Spleen (tissue), 7 donors: Measurements from ENCODE around the gene ICAM1.

Source experiments
- CTCF ChIP-seq, 11 experiments: fragments of 200-600 bp in 7 of 11; fragments of 450-650 bp in 4 of 11; sonication (generic) in 4 of 11; IDR thresholded peaks in 8 of 11; conservative IDR thresholded peaks in 3 of 11; 1 replicate in 7 of 11; 2 replicates in 4 of 11; pipeline versions ENCODE4 v1.4.0 to v1.8.0; 2016 to 2021; ENCODE audit warnings: antibody characterized with exemption in 11 of 11, inconsistent platforms in 4 of 11, mild to moderate bottlenecking in 1 of 11
- POLR2A ChIP-seq, 3 donors: fragments of 450-650 bp; IDR thresholded peaks; one replicate each; pipeline ENCODE4 v1.5.1; 2017; ENCODE audit warnings: antibody characterized with exemption in 3 of 3, mild to moderate bottlenecking in 1 of 3
- POLR2AphosphoS5 ChIP-seq, 3 donors: sonication (generic); formaldehyde crosslinking; IDR thresholded peaks; one replicate each; pipeline ENCODE4 v1.5.1; 2017; ENCODE audit warnings: antibody characterized with exemption in 3 of 3
- donor health status: DM: no; HTN: no; CAD: no; lungs with moderate emphysema.
- donor health status: DM: no; HTN: no; CAD: no.
- donor health status: DM: no; HTN: no; CAD: no.

GRCh38 chr19:10245189-10245939, 25.6 kb upstream of the ICAM1 start:
- no peak for TF ChIP-seq CTCF (IDR thresholded peaks at IDR 0.05 in 8 of 11, conservative IDR thresholded peaks at IDR 0.05 in 3 of 11)
- TF ChIP-seq POLR2AphosphoS5 (IDR thresholded peaks at IDR 0.05): no peak
- no peak for TF ChIP-seq POLR2A (IDR thresholded peaks at IDR 0.05)
